Measurements from ENCODE around the gene BCCIP.

DNA sequence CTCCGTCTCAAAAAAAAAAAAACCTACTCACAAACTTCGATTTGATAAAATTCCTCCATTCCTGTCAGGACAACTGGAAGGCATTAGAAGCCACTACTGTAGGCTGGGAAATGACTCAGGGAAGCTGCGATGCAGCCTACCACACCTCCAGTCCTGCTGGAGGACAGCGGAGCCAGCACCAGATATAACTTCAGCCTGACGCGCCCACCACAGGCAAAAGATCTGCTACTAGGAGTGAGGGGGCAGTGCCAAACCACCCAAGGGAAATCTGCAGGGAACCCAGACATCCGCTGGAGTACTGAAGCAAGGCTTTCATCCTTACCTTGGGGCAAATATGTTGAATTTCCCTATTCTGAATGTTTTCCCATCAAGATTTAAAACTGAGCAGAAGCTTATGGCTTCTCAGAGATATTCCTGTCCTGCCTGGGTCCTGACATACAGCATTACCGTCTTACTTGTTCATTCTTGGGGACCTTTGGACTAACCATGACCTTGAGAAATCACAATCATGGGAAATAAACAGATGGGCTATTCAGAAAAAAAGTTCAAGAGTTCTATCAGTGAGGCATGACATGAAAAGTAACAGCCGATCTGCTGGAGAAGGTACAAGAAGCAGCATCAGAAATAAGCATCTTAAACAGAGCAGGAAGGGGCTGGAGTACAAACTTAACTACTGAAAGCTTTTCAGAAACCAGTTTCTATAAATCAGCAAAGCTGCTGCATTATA lies 20.4 kb downstream of the BCCIP start:
- TF ChIP-seq, protein P1, sequence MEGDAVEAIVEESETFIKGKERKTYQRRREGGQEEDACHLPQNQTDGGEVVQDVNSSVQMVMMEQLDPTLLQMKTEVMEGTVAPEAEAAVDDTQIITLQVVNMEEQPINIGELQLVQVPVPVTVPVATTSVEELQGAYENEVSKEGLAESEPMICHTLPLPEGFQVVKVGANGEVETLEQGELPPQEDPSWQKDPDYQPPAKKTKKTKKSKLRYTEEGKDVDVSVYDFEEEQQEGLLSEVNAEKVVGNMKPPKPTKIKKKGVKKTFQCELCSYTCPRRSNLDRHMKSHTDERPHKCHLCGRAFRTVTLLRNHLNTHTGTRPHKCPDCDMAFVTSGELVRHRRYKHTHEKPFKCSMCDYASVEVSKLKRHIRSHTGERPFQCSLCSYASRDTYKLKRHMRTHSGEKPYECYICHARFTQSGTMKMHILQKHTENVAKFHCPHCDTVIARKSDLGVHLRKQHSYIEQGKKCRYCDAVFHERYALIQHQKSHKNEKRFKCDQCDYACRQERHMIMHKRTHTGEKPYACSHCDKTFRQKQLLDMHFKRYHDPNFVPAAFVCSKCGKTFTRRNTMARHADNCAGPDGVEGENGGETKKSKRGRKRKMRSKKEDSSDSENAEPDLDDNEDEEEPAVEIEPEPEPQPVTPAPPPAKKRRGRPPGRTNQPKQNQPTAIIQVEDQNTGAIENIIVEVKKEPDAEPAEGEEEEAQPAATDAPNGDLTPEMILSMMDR (IDR thresholded peaks at IDR 0.05), result no peak
- no peak for TF ChIP-seq EZH2 (IDR thresholded peaks at IDR 0.05; ENCODE audit: borderline replicate concordance, insufficient read depth, low read depth, low read length, poor library complexity, severe bottlenecking)

Measured in B cell (primary cell).